Stimulated activated CD8-positive, alpha-beta memory T cell treated with anti-CD3 and anti-CD28 coated beads, Interleukin-12 subunit alpha, Interleukin-12 subunit beta, amount 100 ng/mL, for 24 hours (primary cell): ENCODE measurements around the gene THOC6.

ENCODE experiments used
- DNase-seq: peaks from one replicate; pipeline ENCODE4 v3.0.0-alpha.2; 2020; ENCODE audit errors: extremely low read depth

THOC6 gene

GRCh38 chr16:2991566-2992261, 32.1 kb upstream of the THOC6 start:
- DNase-seq, result no peak

DNA sequence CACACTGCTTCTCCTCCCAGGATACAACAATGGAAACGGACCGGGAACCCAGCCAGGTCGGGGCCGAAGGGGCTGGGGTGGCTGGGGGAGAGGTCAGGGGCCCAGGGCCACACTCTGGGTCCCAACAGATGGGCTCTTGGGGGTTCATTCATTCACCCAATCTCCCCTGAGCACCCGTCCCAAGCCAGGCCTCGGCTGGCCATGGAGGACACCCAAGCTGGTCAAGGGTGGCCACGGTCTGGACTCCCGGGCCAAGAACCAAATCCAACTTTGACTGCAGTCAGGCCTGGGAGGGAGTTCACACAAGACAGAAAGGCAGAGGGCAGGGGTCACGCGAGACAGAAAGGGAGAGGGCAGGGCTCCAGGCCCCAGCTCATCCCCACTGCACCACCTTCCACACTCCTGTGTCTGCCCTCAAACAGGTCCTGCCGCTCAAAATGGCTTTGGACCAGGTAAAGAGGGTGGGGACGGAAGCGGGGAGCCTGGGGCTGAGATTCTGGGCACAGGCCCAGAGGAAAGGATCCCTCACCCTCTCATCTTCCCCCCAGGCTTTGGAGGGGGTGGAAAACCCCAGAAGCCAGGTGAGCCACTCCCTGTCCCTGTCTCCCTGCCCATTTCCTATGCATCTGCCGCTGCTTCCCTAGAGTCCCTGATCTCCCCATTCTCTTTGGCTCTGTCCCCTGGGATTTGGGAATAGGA, 31.3 kb upstream of the THOC6 start:
- no peak for DNase-seq

GRCh38 chr16:2996298-2996697, 27.5 kb upstream of the THOC6 start:
- DNase-seq, result no peak

DNA sequence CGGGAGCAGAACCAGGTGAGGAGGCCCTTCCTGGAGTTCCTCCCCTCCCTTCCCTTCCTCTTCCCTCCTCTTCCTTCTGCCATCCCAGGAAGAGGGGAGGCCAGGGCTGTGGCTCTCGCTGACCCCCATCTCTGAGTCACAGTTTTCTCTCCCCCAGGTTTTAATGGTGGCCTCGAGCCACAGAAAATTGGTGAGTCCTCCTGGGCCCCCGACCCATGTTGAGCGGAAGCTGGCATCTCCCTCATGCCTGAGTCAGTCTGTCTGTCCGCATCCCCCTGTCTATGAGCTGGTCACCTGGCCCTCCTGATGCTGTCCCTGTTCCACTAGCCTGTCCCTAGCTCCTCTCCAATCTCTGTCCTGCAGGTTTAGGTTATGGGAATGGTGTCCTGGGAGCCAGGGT, 23.9 kb upstream of the THOC6 start:
- DNase-seq, result no peak

GRCh38 chr16:3000540-3000939, 23.3 kb upstream of the THOC6 start:
- DNase-seq, result no peak

GRCh38 chr16:3001316-3001715, 22.5 kb upstream of the THOC6 start:
- no peak for DNase-seq

DNA sequence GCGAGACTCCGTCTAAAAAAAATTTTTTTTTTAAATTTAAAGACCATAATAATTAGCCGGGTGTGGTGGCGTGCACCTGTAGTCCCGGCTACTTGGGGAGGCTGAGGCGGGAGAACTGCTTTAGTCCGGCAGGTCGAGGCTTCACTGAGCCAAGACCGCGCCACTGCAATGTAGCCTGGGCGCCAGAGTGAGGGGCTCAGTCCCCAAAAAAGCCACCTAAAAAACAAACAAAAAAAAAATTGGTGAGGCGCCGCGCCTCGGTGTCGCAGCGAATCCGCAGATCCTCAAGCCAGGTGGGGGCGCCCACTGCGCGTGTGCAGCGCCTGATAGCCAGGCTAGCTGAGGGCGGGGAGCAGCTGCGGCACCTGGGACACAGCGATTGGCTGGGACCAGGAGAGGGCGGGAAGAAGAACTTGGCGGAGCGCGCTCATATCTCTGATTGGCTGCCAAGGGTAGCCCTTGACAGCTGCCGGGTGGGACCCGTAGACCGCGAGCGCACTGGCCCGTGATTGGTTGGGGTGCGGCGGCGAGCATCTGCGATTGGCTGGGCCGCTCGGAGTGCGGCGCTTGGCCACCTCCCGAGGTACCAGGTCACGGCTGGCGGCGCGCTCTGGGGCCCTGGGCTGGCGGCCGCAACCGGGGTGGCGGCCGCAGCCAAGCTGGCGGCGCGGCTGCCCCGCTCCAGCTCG, 20.1 kb upstream of the THOC6 start:
- DNase-seq, result peak; percentile 90

DNA sequence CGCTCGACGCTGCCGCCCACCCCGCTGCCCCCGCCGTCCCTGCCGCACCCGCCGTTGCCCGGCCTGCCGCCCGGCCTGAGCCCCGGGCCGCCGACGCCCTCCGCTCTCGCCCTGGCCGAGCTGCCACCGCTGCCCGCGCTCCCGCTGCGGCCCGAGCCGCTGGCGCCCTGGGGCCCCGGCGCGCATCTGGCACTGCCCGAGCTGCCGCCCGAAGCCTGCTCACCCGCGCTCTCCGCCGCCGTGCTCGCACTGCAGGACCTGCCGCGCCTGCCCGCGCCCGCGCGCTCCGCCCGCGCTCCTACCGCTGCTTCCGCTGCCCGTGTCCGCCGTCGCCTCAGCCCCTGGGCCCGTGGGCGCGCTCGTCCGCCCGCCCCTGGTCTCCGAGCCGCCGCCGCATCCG, 19.5 kb upstream of the THOC6 start:
- DNase-seq, result no peak

DNA sequence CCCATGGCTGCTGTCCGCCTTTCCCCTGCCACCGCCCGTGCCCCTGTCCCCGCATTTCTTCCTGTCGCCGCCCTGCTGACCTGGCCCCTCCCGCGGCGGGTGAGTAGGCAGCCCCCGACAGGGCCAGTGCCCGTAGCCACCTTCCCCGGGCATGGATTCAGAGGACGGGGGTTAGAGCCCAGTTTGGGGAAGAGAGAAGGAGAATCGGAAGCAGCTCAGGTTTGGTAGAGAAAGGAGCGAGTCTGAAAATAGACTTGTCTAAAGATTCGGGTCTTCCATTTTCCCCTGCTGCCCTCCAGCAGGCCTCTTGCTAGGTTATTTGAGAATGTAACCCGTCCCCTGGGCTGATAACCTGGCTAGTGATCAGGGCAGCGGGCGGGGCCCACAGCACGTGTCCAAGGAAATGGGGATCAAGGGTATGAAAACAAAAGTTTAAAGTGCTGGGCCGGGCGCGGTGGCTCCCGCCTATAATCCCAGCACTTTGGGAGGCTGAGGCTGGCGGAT, 19.0 kb upstream of the THOC6 start:
- no peak for DNase-seq

- DNase-seq, result no peak
These were observed 16.5 kb upstream of the THOC6 start for GRCh38 chr16:3007059-3007956.

DNA sequence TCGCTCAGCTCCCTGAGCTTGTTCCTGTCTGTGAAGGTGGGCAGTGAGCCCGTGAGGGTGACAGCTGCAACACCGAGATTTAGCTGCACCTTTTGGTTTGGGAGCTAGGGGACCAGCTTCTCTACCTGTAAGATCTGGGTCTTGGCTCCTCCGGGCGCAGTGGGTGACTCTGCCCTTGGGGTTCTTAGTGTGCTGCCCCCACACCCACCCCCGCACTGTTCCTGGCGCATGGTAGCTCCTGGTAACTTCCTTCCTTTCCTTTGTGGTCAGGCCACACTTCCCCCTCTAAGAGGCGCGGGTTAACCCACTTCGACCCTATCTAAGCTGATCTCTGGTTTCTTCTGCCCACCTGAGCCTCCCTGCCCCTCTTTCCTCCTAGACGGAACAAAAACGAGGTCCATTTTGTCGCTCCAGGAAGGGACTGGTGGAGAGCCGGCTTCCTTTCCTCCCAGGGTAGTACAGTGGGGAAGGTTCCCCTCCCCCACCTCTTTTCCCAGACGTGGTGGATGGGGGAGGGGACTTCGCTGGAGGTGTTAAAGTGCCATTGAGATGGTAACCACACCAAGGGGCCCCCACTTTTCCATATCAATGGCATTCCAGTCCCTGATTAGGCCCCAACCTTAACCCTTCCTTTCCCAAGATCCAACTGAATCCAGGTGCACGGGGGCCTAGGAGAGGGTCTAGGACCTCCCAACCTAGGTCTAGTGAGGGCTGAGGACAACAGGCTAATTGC, 15.7 kb upstream of the THOC6 start:
- no peak for DNase-seq

- DNase-seq, result no peak
These were observed 15.2 kb upstream of the THOC6 start for GRCh38 chr16:3008690-3009037.

- no peak for DNase-seq
These were observed 14.1 kb upstream of the THOC6 start for GRCh38 chr16:3009568-3010390.

DNA sequence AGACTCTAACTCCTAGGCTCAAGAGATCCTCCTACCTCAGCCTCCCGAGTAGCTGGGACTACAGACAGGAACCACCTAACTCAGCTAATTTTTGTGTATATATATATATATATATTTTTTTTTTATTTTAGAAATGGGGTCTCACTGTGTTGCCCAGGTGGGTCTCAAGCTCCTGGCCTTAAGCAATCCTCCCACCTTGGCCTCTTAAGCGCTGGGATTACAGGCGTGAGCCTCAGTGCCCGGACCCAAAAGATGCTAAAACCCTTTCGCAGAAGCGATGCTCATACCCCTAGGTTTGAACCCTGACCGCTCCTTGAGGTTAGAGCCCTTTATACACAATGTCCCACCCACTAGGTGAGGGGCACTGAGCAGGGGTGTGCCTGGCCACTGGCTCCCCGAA, 13.3 kb upstream of the THOC6 start:
- DNase-seq, result no peak

DNA sequence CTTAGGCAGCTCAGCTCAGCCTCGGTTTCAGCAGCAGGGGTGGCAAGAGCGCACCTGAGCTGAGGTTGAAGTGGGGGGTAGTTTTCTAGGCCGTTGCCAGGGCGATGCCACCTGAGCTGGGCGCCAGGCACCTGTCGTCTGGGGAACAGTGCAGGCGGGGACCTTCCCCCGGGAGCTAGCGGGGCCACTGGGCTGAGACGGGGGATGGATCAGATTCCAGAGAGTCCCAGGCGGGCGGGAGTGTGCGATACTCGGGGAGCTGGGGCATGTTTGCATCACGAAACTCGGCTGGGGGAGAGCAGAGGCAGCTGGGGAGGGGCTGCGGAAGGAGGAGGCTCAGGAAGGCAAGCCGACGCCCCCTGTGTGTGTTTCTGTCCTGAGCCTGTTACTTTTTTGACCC, 11.6 kb upstream of the THOC6 start:
- DNase-seq, result no peak

DNA sequence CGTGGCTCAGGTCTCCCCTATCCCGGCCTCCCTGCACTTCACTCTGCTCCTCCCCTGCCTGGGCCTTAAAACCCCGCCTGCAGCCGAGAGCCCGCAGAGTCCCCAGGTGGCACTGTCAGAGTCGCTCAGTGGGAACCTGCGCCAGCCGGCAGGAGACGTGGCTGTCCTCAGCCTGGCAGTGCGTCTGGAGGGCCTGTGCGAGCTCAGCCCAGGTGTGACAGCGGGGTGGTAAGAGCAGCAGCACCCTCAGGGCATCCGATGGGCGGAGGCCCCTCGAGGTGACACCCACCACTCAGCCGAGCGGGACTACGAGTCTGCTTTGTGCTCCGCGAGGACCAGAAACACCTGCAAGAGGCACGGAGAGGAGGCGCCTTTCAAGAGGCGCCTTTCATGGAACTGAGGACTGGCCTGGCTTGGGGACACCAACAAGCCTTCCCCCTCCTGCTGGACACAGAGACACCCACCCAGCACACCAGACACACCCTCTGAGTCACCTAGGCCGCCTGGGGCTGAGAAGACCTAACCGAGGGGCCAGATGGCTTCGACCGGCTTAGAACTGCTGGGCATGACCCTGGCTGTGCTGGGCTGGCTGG, 10.9 kb upstream of the THOC6 start, which contains the start of gene CLDN9:
CLDN9 (plus strand) TSS at position 96 of the 593 bp plus-strand sequence; CDS start at position 536, 440 bp downstream.
- DNase-seq, result no peak

DNA sequence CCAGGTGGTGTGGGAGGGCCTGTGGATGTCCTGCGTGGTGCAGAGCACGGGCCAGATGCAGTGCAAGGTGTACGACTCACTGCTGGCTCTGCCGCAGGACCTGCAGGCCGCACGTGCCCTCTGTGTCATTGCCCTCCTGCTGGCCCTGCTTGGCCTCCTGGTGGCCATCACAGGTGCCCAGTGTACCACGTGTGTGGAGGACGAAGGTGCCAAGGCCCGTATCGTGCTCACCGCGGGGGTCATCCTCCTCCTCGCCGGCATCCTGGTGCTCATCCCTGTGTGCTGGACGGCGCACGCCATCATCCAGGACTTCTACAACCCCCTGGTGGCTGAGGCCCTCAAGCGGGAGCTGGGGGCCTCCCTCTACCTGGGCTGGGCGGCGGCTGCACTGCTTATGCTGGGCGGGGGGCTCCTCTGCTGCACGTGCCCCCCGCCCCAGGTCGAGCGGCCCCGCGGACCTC, 10.3 kb upstream of the THOC6 start:
- no peak for DNase-seq

- DNase-seq, result no peak
These were observed 9.7 kb upstream of the THOC6 start for GRCh38 chr16:3013998-3014690.

GRCh38 chr16:3014971-3015370, 8.9 kb upstream of the THOC6 start:
- no peak for DNase-seq
